Lung (tissue), 12 donors: ENCODE results near the gene ATP5PO. TPM values are rescaled to one million over a fixed set of nuclear protein-coding genes. Genes with fewer than 3 reads are reported as not detected.

Experiments used
- ATAC-seq: fragments of 200-7000 bp; cut with Tn5 transposase; one replicate; pipeline ENCODE4 v1.9.1; 2020; ENCODE audit warnings: moderate number of reproducible peaks; ENCODE audit not compliant: insufficient read depth, low FRiP score
- DNase-seq, 3 donors: peaks; one replicate each; pipeline ENCODE4 v3.0.0-alpha.2; 2013 to 2017
- H3K27ac ChIP-seq, 2 donors: one replicate each; pipeline ENCODE4 v1.5.1; 2013; ENCODE audit warnings: mild to moderate bottlenecking in 2 of 2, moderate library complexity in 2 of 2, control low read depth in 1 of 2, inconsistent platforms in 1 of 2, low read depth in 1 of 2, low read length in 1 of 2
- H3K27me3 ChIP-seq, 3 donors: one replicate each; pipeline ENCODE4 v1.5.1; 2013; ENCODE audit warnings: low read length in 2 of 3; ENCODE audit not compliant: control insufficient read depth in 3 of 3, insufficient read depth in 3 of 3
- H3K36me3 ChIP-seq, 4 donors: one replicate each; pipeline ENCODE4 v1.5.1; 2013; ENCODE audit warnings: low read length in 4 of 4, mild to moderate bottlenecking in 1 of 4, moderate library complexity in 1 of 4; ENCODE audit not compliant: control insufficient read depth in 4 of 4, insufficient read depth in 4 of 4
- H3K4me1 ChIP-seq, 5 donors: one replicate each; pipeline ENCODE4 v1.5.1; 2013; ENCODE audit warnings: low read length in 5 of 5, mild to moderate bottlenecking in 2 of 5, moderate library complexity in 1 of 5; ENCODE audit not compliant: control insufficient read depth in 5 of 5, insufficient read depth in 5 of 5
- H3K4me3 ChIP-seq: one replicate; pipeline ENCODE4 v1.5.1; 2013; ENCODE audit warnings: mild to moderate bottlenecking, control low read depth, moderate library complexity
- H3K9ac ChIP-seq, 2 donors: one replicate each; pipeline ENCODE4 v1.5.1; 2013; ENCODE audit warnings: low read length in 2 of 2, control low read depth in 1 of 2; ENCODE audit not compliant: insufficient read depth in 1 of 2
- H3K9me3 ChIP-seq, 4 donors: one replicate each; pipeline ENCODE4 v1.5.1; 2013; ENCODE audit warnings: low read length in 3 of 4, mild to moderate bottlenecking in 1 of 4, moderate library complexity in 1 of 4; ENCODE audit not compliant: control insufficient read depth in 4 of 4, insufficient read depth in 3 of 4
- WGBS, 2 donors: extraction: QIAGEN DNeasy Blood & Tissue Kit; methylation state at CpG; one replicate each; pipeline ENCODE4 v1.1.7; 2013; 5-methylcytosine and 5-hydroxymethylcytosine counted together
- polyA plus RNA-seq, 2 donors: library from polyadenylated mRNA; stranded (reverse); fragments of 200-250 nt; gene quantifications; one replicate each; pipeline ENCODE4 v1.2.1, GENCODE V29; 2013
- total RNA-seq, 2 donors: library from RNA; depleted of rRNA in 1 of 2; stranded (reverse); fragments of >200 nt in 1 of 2; gene quantifications; one replicate each; pipeline ENCODE4 v1.2.1, GENCODE V29; 2014 to 2021
- TF ChIP-seq, protein P1 (sequence below): IDR thresholded peaks from 2 replicates; pipeline ENCODE4 v1.5.1; 2012; ENCODE audit warnings: mild to moderate bottlenecking; ENCODE audit errors: control extremely low read depth, extremely low read depth
- donor health status: control.
- donor health status: control.
- donor health status: Bipolar disorder and iron deficiency.
- donor health status: healthy.
- donor health status: DM: yes; HTN: yes; CAD: no.

Gene ATP5PO
- total and polyA plus RNA-seq, 4 donors, result 146 to 287 (median 175) TPM

DNA sequence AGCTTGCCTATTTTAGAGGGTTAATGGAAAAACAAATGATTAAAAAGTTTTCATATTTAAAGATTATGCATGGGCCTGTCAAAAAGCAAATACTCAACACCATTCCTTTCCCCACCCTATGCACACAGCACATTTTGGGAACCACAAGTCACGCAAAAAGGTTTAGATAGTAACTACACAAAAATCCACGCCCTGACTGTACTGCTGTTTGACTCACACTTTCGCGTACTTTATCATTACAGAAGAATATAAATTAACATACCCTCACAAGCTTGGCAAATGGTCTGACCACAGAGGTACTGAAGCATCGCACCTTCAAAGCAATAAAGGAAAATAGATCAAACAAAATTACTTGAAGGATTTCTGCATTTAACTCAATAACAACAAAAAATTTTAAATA is 1.4 kb downstream of the ATP5PO start:
- no peak overlapping the region for H3K9ac ChIP-seq
- no peak overlapping the region for H3K4me3 ChIP-seq
- H3K36me3 ChIP-seq, result peaks cover 9 to 22% (median 13%) of the 10 kb centered on the region in 4 donors
- TF ChIP-seq, protein P1, sequence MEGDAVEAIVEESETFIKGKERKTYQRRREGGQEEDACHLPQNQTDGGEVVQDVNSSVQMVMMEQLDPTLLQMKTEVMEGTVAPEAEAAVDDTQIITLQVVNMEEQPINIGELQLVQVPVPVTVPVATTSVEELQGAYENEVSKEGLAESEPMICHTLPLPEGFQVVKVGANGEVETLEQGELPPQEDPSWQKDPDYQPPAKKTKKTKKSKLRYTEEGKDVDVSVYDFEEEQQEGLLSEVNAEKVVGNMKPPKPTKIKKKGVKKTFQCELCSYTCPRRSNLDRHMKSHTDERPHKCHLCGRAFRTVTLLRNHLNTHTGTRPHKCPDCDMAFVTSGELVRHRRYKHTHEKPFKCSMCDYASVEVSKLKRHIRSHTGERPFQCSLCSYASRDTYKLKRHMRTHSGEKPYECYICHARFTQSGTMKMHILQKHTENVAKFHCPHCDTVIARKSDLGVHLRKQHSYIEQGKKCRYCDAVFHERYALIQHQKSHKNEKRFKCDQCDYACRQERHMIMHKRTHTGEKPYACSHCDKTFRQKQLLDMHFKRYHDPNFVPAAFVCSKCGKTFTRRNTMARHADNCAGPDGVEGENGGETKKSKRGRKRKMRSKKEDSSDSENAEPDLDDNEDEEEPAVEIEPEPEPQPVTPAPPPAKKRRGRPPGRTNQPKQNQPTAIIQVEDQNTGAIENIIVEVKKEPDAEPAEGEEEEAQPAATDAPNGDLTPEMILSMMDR, result no peak
- DNase-seq (no peak), ATAC-seq (no peak)
- no peak overlapping the region for H3K27ac ChIP-seq
- no peaks in the 10 kb centered on the region for H3K9me3 ChIP-seq
- WGBS, 2 donors, result 72 to 90% methylated on average over 5 of the region's 5 CpGs
- no peaks in the 10 kb centered on the region for H3K27me3 ChIP-seq
- H3K4me1 ChIP-seq, result peaks cover 0 to 17% (median 9%) of the 10 kb centered on the region in 5 donors

DNA sequence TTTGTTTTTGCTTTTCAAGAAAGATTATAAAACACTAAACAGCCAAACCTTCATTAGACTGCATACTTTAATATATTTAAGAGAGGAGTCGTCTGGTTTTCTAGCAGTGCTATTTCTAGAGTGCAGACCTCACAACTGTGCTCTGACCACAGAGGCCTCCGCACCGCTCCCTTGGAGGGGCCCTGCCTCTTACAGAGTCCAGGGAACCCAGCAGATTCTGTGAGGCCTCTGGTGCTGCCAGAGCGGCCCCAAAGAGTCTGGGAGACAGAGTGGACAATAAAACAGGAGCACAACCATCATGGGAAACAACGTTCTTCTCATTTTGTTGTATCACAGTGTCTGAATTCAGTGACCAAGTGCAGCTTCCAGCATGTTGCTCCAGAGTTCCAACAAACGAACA is 5.8 kb downstream of the ATP5PO start:
- Histone ChIP-seq H3K9me3 (no peaks in the 10 kb centered on the region), H3K27me3 (no peaks in the 10 kb centered on the region), H3K9ac (no peak overlapping the region), H3K4me3 (no peak overlapping the region), H3K4me1 (peaks cover 0 to 8% (median 6%) of the 10 kb centered on the region in 5 donors), H3K36me3 (peaks cover 28 to 39% (median 33%) of the 10 kb centered on the region in 4 donors), H3K27ac (no peak overlapping the region)
- no peak for DNase-seq
- TF ChIP-seq, protein P1, result no peak
- no peak for ATAC-seq
- WGBS, 2 donors, result 92 to 96% methylated on average over 6 of the region's 6 CpGs

DNA sequence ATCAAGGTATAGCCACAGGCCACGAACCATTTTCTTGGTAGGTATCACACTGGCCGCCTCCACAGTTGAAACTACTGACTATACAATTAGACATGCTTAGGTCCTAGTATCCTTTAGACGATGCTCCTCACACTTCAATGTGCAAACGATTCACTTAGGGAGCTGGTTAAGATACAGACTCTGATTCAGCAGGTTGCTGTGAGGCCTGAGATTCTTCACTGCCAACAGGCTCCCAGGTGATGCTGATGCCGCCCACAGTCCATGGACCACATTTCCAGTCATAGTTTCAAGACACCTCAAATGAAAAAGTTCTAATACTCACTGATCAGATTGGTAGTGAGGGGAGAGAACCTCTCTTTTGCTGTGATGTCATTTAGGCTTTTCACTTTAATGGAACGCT is 6.8 kb downstream of the ATP5PO start:
- DNase-seq (no peak), ATAC-seq (no peak)
- TF ChIP-seq, protein P1, result no peak
- Histone ChIP-seq H3K4me3 (no peak overlapping the region), H3K27me3 (no peaks in the 10 kb centered on the region), H3K9ac (no peak overlapping the region), H3K27ac (no peak overlapping the region), H3K4me1 (no peaks in the 10 kb centered on the region), H3K9me3 (no peaks in the 10 kb centered on the region), H3K36me3 (peaks cover 34 to 47% (median 37%) of the 10 kb centered on the region in 4 donors)
- WGBS, 2 donors, result 84 to 94% methylated on average over 6 of the region's 6 CpGs

DNA sequence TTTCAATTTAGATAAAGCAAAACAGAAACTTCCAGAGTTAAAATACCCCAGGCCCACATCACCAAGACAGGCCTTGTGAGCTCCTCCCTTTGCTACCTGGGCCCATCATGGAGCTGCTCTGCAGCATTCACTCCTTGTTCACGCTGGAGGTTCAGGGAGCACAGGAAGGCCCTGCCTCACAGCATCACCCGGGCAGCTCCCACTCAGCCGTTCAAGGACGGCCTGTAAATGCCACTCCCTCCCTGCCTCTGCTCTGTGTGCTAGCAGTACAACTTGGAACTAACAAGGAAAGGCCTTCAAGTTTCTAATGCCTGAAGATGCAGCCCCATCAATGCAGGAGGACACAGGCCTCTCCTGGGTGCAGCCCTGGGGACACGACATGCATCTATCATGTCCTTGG is 11.6 kb downstream of the ATP5PO start:
- no peak for DNase-seq
- Histone ChIP-seq H3K27ac (no peak overlapping the region), H3K9ac (no peak overlapping the region), H3K27me3 (no peaks in the 10 kb centered on the region), H3K36me3 (peaks cover 21 to 44% (median 36%) of the 10 kb centered on the region in 4 donors), H3K4me3 (no peak overlapping the region), H3K9me3 (no peaks in the 10 kb centered on the region), H3K4me1 (peaks cover 0 to 9% (median 0%) of the 10 kb centered on the region in 5 donors)
- TF ChIP-seq, protein P1, result no peak
- 89 to 93% methylated on average over 5 of the region's 5 CpGs for WGBS, 2 donors
- no peak for ATAC-seq
